Neural cell (in vitro differentiated cells): ENCODE measurements around the gene CLEC4F. TPM values are rescaled to one million over a fixed set of nuclear protein-coding genes. Genes with fewer than 3 reads are reported as not detected.

Source experiments
- H2AFZ ChIP-seq: fragments of 200-600, 300-800 bp; sonication (generic), shearing (Covaris generic); 2 replicates; pipeline ENCODE4 v1.6.0; 2014; ENCODE audit warnings: low read depth, mild to moderate bottlenecking, antibody characterized with exemption, low read length, moderate library complexity
- H3F3A ChIP-seq: fragments of 200-600 bp; shearing (Covaris generic); 2 replicates; pipeline ENCODE4 v1.6.1; 2016; ENCODE audit warnings: mild to moderate bottlenecking, moderate library complexity, mixed read lengths, antibody characterized with exemption, low read length; ENCODE audit not compliant: insufficient read depth, poor library complexity, severe bottlenecking
- H3K27ac ChIP-seq: fragments of 200-600, 300-800 bp; sonication (generic), shearing (Covaris generic); 2 replicates; pipeline ENCODE4 v1.5.1; 2014; ENCODE audit warnings: mild to moderate bottlenecking, low read length, moderate library complexity
- H3K27me3 ChIP-seq: fragments of 300-800, 200-600 bp; sonication (generic), shearing (Covaris generic); 2 replicates; pipeline ENCODE4 v1.6.0; 2014; ENCODE audit warnings: mild to moderate bottlenecking, low read depth, low read length, moderate library complexity; ENCODE audit not compliant: insufficient read depth
- H3K36me3 ChIP-seq: fragments of 300-800, 200-600 bp; sonication (generic), shearing (Covaris generic); 2 replicates; pipeline ENCODE4 v1.5.1; 2014; ENCODE audit warnings: mild to moderate bottlenecking, antibody characterized with exemption, low read length, moderate library complexity; ENCODE audit not compliant: insufficient read depth
- H3K4me2 ChIP-seq: fragments of 300-800, 200-600 bp; sonication (generic), shearing (Covaris generic); 2 replicates; pipeline ENCODE4 v1.6.0; 2014; ENCODE audit warnings: mild to moderate bottlenecking, low read length
- H3K4me3 ChIP-seq: fragments of 300-800, 200-600 bp; sonication (generic), shearing (Covaris generic); 2 replicates; pipeline ENCODE4 v1.5.1; 2014; ENCODE audit warnings: mild to moderate bottlenecking, low read length, moderate library complexity
- H3K79me2 ChIP-seq: fragments of 200-600 bp; shearing (Covaris generic); replicated peaks from 2 replicates; pipeline ENCODE4 v1.6.0; 2014; ENCODE audit warnings: mild to moderate bottlenecking, low read length, moderate library complexity; ENCODE audit not compliant: insufficient read depth
- H3K9ac ChIP-seq: fragments of 300-800, 200-600 bp; sonication (generic), shearing (Covaris generic); 2 replicates; pipeline ENCODE4 v1.6.1; 2016; ENCODE audit warnings: mild to moderate bottlenecking, low read length, mixed read lengths
- H3K9me2 ChIP-seq: fragments of 200-600 bp; shearing (Covaris generic); 2 replicates; pipeline ENCODE4 v1.6.1; 2016; ENCODE audit warnings: mild to moderate bottlenecking, low read length, mixed read lengths; ENCODE audit not compliant: insufficient read depth
- H3K9me3 ChIP-seq: fragments of 200-600, 300-800 bp; sonication (generic), shearing (Covaris generic); 2 replicates; pipeline ENCODE4 v1.6.1; 2016; ENCODE audit warnings: mild to moderate bottlenecking, mixed run types, low read length, moderate library complexity, mixed read lengths
- H4K20me1 ChIP-seq: fragments of 200-600 bp; shearing (Covaris generic); 2 replicates; pipeline ENCODE4 v1.6.1; 2016; ENCODE audit warnings: mild to moderate bottlenecking, mixed run types; ENCODE audit not compliant: insufficient read depth
- CTCF ChIP-seq: fragments of 450-650 bp; IDR thresholded peaks from 2 replicates; pipeline ENCODE4 v1.5.1; 2014; ENCODE audit warnings: antibody characterized with exemption, mild to moderate bottlenecking, moderate library complexity; ENCODE audit not compliant: poor library complexity, severe bottlenecking
- EP300 ChIP-seq: fragments of 450-650 bp; conservative IDR thresholded peaks from 2 replicates; pipeline ENCODE4 v1.6.1; 2014; ENCODE audit warnings: antibody characterized with exemption, mild to moderate bottlenecking, moderate library complexity; ENCODE audit not compliant: poor library complexity, severe bottlenecking
- EZH2 ChIP-seq: fragments of 200-600, 300-800 bp; shearing (Covaris generic), sonication (generic); IDR thresholded peaks from 2 replicates; pipeline ENCODE4 v1.6.1; 2014; ENCODE audit warnings: antibody characterized with exemption, low read length, borderline replicate concordance, mild to moderate bottlenecking; ENCODE audit not compliant: insufficient read depth, poor library complexity, severe bottlenecking
- MXI1 ChIP-seq: fragments of 450-650 bp; conservative IDR thresholded peaks from 2 replicates; pipeline ENCODE4 v1.6.1; 2014; ENCODE audit warnings: antibody characterized with exemption, mild to moderate bottlenecking; ENCODE audit not compliant: poor library complexity, severe bottlenecking
- POLR2AphosphoS5 ChIP-seq: IDR thresholded peaks from 2 replicates; pipeline ENCODE4 v1.6.1; 2012
- RAD21 ChIP-seq: fragments of 450-650 bp; conservative IDR thresholded peaks from 2 replicates; pipeline ENCODE4 v1.6.1; 2014; ENCODE audit warnings: antibody characterized with exemption, mild to moderate bottlenecking, moderate library complexity
- REST ChIP-seq: IDR thresholded peaks from 2 replicates; pipeline ENCODE4 v1.6.1; 2012; ENCODE audit warnings: borderline replicate concordance
- SMC3 ChIP-seq: fragments of 450-650 bp; conservative IDR thresholded peaks from 2 replicates; pipeline ENCODE4 v1.6.1; 2014; ENCODE audit warnings: antibody characterized with exemption, mild to moderate bottlenecking, moderate library complexity; ENCODE audit not compliant: poor library complexity
- TAF1 ChIP-seq: IDR thresholded peaks from 2 replicates; pipeline ENCODE4 v1.6.1; 2012; ENCODE audit warnings: low read depth
- polyA plus RNA-seq: library from polyadenylated mRNA; depleted of rRNA; stranded (reverse); fragments of >200 nt; gene quantifications from 2 replicates; pipeline ENCODE4 v1.2.3, GENCODE V29; 2014

CLEC4F gene
- polyA plus RNA-seq, 1 donor from 2014 or later: not detected

GRCh38 chr2:70851704-70852103 lies 31.3 kb upstream of the CLEC4F start:
- no peak overlapping the region for H3K4me2 ChIP-seq
- no peaks in the 10 kb centered on the region for H3K79me2 ChIP-seq
- H3K27ac ChIP-seq: no peak overlapping the region
- H3K9me2 ChIP-seq: no peaks in the 10 kb centered on the region
- H3K27me3 ChIP-seq: no peaks in the 10 kb centered on the region
- no peaks in the 10 kb centered on the region for H4K20me1 ChIP-seq
- no peaks in the 10 kb centered on the region for H3K36me3 ChIP-seq
- H3K4me3 ChIP-seq: no peak overlapping the region
- H3K9ac ChIP-seq: no peak overlapping the region
- H3F3A ChIP-seq: no peaks in the 10 kb centered on the region
- H3K9me3 ChIP-seq: no peaks in the 10 kb centered on the region
- no peak for TF ChIP-seq EP300
- no peak for TF ChIP-seq MXI1
- TF ChIP-seq RAD21: no peak
- TF ChIP-seq TAF1: no peak
- no peak for TF ChIP-seq CTCF
- TF ChIP-seq EZH2: no peak
- TF ChIP-seq POLR2AphosphoS5: no peak
- TF ChIP-seq SMC3: no peak
- TF ChIP-seq REST: no peak
- H2AFZ ChIP-seq: no peak overlapping the region

GRCh38 chr2:70850925-70851324 lies 30.5 kb upstream of the CLEC4F start:
- no peaks in the 10 kb centered on the region for H4K20me1 ChIP-seq
- no peaks in the 10 kb centered on the region for H3K27me3 ChIP-seq
- TF ChIP-seq POLR2AphosphoS5 (no peak), CTCF (no peak), EP300 (no peak), REST (no peak), EZH2 (no peak), TAF1 (no peak), SMC3 (no peak), MXI1 (no peak), RAD21 (no peak)
- H3K27ac ChIP-seq: no peak overlapping the region
- no peaks in the 10 kb centered on the region for H3F3A ChIP-seq
- H3K9me3 ChIP-seq: no peaks in the 10 kb centered on the region
- H3K4me3 ChIP-seq: no peak overlapping the region
- no peak overlapping the region for H2AFZ ChIP-seq
- no peaks in the 10 kb centered on the region for H3K9me2 ChIP-seq
- H3K9ac ChIP-seq: no peak overlapping the region
- H3K4me2 ChIP-seq: no peak overlapping the region
- H3K36me3 ChIP-seq: no peaks in the 10 kb centered on the region
- H3K79me2 ChIP-seq: no peaks in the 10 kb centered on the region
